ENCODE measurements around the gene INO80C. TPM values are rescaled to one million over a fixed set of nuclear protein-coding genes. Genes with fewer than 3 reads are reported as not detected.
A peak's percentile ranks its signal among the peaks of the same experiment; 100 is the strongest.
"Not testable (repeated sequence)": the region's sequence is repeated elsewhere in the genome, so short reads cannot be mapped to it uniquely, and the experiment has no call there.

INO80C gene
- total RNA-seq, 2 donors from 2014 or later: 11.1 to 13.9 TPM

GRCh38 chr18:35489913-35490490 lies 7.8 kb downstream of the INO80C start:
- Histone ChIP-seq H3K27ac (peak overlapping the region in 1 of 2 donors; percentile 33), H3K9me3 (no peaks in the 10 kb centered on the region), H3K4me3 (no peak overlapping the region), H3K27me3 (no peaks in the 10 kb centered on the region), H3K36me3 (no peaks in the 10 kb centered on the region), H3K4me1 (peaks cover 0 to 25% of the 10 kb centered on the region in 2 donors)
- DNase-seq (ENCODE audit: low spot score): no peak
- no peak for TF ChIP-seq CTCF (IDR thresholded peaks at IDR 0.05)

GRCh38 chr18:35489281-35489680 lies 8.5 kb downstream of the INO80C start:
- not testable (repeated sequence) for H3K27me3 ChIP-seq; H3K36me3 ChIP-seq; H3K4me3 ChIP-seq; DNase-seq (ENCODE audit: low spot score); H3K9me3 ChIP-seq
- H3K27ac ChIP-seq: peak overlapping the region in 1 of 2 donors; percentile 33
- H3K4me1 ChIP-seq: peaks cover 0 to 25% of the 10 kb centered on the region in 2 donors

GRCh38 chr18:35488396-35488795 lies 9.4 kb downstream of the INO80C start:
- H3K4me1 ChIP-seq: peaks cover 0 to 25% of the 10 kb centered on the region in 2 donors
- not testable (repeated sequence) for H3K9me3 ChIP-seq; H3K36me3 ChIP-seq; DNase-seq (ENCODE audit: low spot score); H3K27ac ChIP-seq; H3K4me3 ChIP-seq; H3K27me3 ChIP-seq

GRCh38 chr18:35487525-35487924 lies 10.2 kb downstream of the INO80C start:
- not testable (repeated sequence) for H3K27ac ChIP-seq; H3K36me3 ChIP-seq; DNase-seq (ENCODE audit: low spot score); H3K4me3 ChIP-seq; H3K9me3 ChIP-seq; H3K27me3 ChIP-seq
- peaks cover 0 to 25% of the 10 kb centered on the region in 2 donors for H3K4me1 ChIP-seq

- Histone ChIP-seq H3K27me3 (no peaks in the 10 kb centered on the region), H3K9me3 (no peaks in the 10 kb centered on the region), H3K4me1 (peaks cover 0 to 17% of the 10 kb centered on the region in 2 donors), H3K27ac (no peak overlapping the region), H3K4me3 (no peak overlapping the region), H3K36me3 (no peaks in the 10 kb centered on the region)
- no peak for DNase-seq (ENCODE audit: low spot score)
- no peak for TF ChIP-seq CTCF (IDR thresholded peaks at IDR 0.05)
Observed at GRCh38 chr18:35485852-35486251, 11.9 kb downstream of the INO80C start.

- TF ChIP-seq CTCF (IDR thresholded peaks at IDR 0.05): no peak
- H3K27ac ChIP-seq: no peak overlapping the region
- no peaks in the 10 kb centered on the region for H3K9me3 ChIP-seq
- H3K36me3 ChIP-seq: no peaks in the 10 kb centered on the region
- H3K4me1 ChIP-seq: peaks cover 0 to 2% of the 10 kb centered on the region in 2 donors
- H3K27me3 ChIP-seq: no peaks in the 10 kb centered on the region
- no peak overlapping the region for H3K4me3 ChIP-seq
- DNase-seq (ENCODE audit: low spot score): no peak
Observed at GRCh38 chr18:35484034-35484433, 13.7 kb downstream of the INO80C start.

GRCh38 chr18:35481960-35482366 lies 15.8 kb downstream of the INO80C start:
- no peak for TF ChIP-seq CTCF (IDR thresholded peaks at IDR 0.05)
- Histone ChIP-seq H3K4me3 (no peak overlapping the region), H3K27me3 (no peaks in the 10 kb centered on the region), H3K4me1 (peaks cover 0 to 9% of the 10 kb centered on the region in 2 donors), H3K36me3 (no peaks in the 10 kb centered on the region), H3K27ac (no peak overlapping the region), H3K9me3 (no peaks in the 10 kb centered on the region)
- no peak for DNase-seq (ENCODE audit: low spot score)
